ENCODE measurements around the gene KRTAP15-1.

The KRTAP15-1 gene

GRCh38 chr21:30439975-30440374 lies at the start of gene KRTAP15-1:
TSS of gene KRTAP15-1 (plus strand) at chr21:30440275. CDS start at chr21:30440328, 53 bp downstream.
- ATAC-seq (replicated peaks; ENCODE audit: extremely low read depth, poor library complexity, severe bottlenecking), result no peak
- Mint-ChIP-seq H3K4me1 (no peaks in the 10 kb centered on the region), H3K27ac (ENCODE audit: low read depth) (no peak within 1 kb of the TSS)

GRCh38 chr21:30391492-30392025 lies 48.5 kb upstream of the KRTAP15-1 start:
- H3K27ac Mint-ChIP-seq (ENCODE audit: low read depth), result no peak overlapping the region
- peaks cover 2% of the 10 kb centered on the region for H3K36me3 Mint-ChIP-seq (ENCODE audit: insufficient read depth)
- H3K9me3 Mint-ChIP-seq, result peaks cover 11% of the 10 kb centered on the region
- ATAC-seq (replicated peaks; ENCODE audit: extremely low read depth, poor library complexity, severe bottlenecking) (no peak), DNase-seq (ENCODE audit: low spot score in 2 of 2) (no peak)
- no peak overlapping the region for H3K4me3 Mint-ChIP-seq
- H3K27me3 Mint-ChIP-seq, result no peaks in the 10 kb centered on the region
- no peaks in the 10 kb centered on the region for H3K4me1 Mint-ChIP-seq

More at GRCh38 chr21:30439975-30440374, at the start of gene KRTAP15-1:
- no peak for DNase-seq (ENCODE audit: low spot score in 2 of 2)
- Mint-ChIP-seq H3K9me3 (peaks cover 20% of the 10 kb centered on the region), H3K27me3 (no peaks in the 10 kb centered on the region), H3K36me3 (ENCODE audit: insufficient read depth) (peaks cover 2% of the 10 kb centered on the region), H3K4me3 (no peak within 1 kb of the TSS)

GRCh38 chr21:30395731-30396130 lies 44.3 kb upstream of the KRTAP15-1 start, which contains the start of gene KRTAP13-1:
TSS of gene KRTAP13-1 (plus strand) at chr21:30396031. CDS start at chr21:30396087, 56 bp downstream.
- H3K9me3 Mint-ChIP-seq, result peaks cover 10% of the 10 kb centered on the region
- no peak within 1 kb of the TSS for H3K27ac Mint-ChIP-seq (ENCODE audit: low read depth)
- H3K36me3 Mint-ChIP-seq (ENCODE audit: insufficient read depth), result no peaks in the 10 kb centered on the region
- no peak for ATAC-seq (replicated peaks; ENCODE audit: extremely low read depth, poor library complexity, severe bottlenecking)
- no peaks in the 10 kb centered on the region for H3K27me3 Mint-ChIP-seq
- no peaks in the 10 kb centered on the region for H3K4me1 Mint-ChIP-seq
- H3K4me3 Mint-ChIP-seq, result no peak within 1 kb of the TSS
- DNase-seq (ENCODE audit: low spot score in 2 of 2), result no peak

GRCh38 chr21:30408782-30409494 lies 31.1 kb upstream of the KRTAP15-1 start:
- DNase-seq (ENCODE audit: low spot score in 2 of 2) (no peak), ATAC-seq (replicated peaks; ENCODE audit: extremely low read depth, poor library complexity, severe bottlenecking) (no peak)
- Mint-ChIP-seq H3K27ac (ENCODE audit: low read depth) (no peak overlapping the region), H3K4me1 (no peaks in the 10 kb centered on the region), H3K9me3 (peaks cover 12% of the 10 kb centered on the region), H3K4me3 (no peak overlapping the region), H3K36me3 (ENCODE audit: insufficient read depth) (no peaks in the 10 kb centered on the region), H3K27me3 (no peaks in the 10 kb centered on the region)

- H3K9me3 Mint-ChIP-seq, result peaks cover 6% of the 10 kb centered on the region
- H3K4me1 Mint-ChIP-seq, result no peaks in the 10 kb centered on the region
- H3K36me3 Mint-ChIP-seq (ENCODE audit: insufficient read depth), result no peaks in the 10 kb centered on the region
- no peak for DNase-seq (ENCODE audit: low spot score in 2 of 2)
- H3K27ac Mint-ChIP-seq (ENCODE audit: low read depth), result no peak overlapping the region
- H3K27me3 Mint-ChIP-seq, result no peaks in the 10 kb centered on the region
- ATAC-seq (replicated peaks; ENCODE audit: extremely low read depth, poor library complexity, severe bottlenecking), result no peak
- no peak overlapping the region for H3K4me3 Mint-ChIP-seq
Measured at GRCh38 chr21:30415993-30416392, 24.1 kb upstream of the KRTAP15-1 start.

- H3K4me1 Mint-ChIP-seq, result no peaks in the 10 kb centered on the region
- ATAC-seq (replicated peaks; ENCODE audit: extremely low read depth, poor library complexity, severe bottlenecking), result no peak
Measured at GRCh38 chr21:30425826-30426225, 14.2 kb upstream of the KRTAP15-1 start, which contains the start of gene KRTAP13-3. TSS of gene KRTAP13-3 (minus strand) at chr21:30425926. CDS start at chr21:30425912, 14 bp downstream.

GRCh38 chr21:30426731-30427130 lies 13.3 kb upstream of the KRTAP15-1 start:
- Mint-ChIP-seq H3K4me1 (no peaks in the 10 kb centered on the region), H3K27me3 (no peaks in the 10 kb centered on the region), H3K36me3 (ENCODE audit: insufficient read depth) (no peaks in the 10 kb centered on the region), H3K4me3 (no peak overlapping the region), H3K9me3 (peaks cover 17% of the 10 kb centered on the region), H3K27ac (ENCODE audit: low read depth) (no peak overlapping the region)
- DNase-seq (ENCODE audit: low spot score in 2 of 2) (no peak), ATAC-seq (replicated peaks; ENCODE audit: extremely low read depth, poor library complexity, severe bottlenecking) (no peak)

More at GRCh38 chr21:30425826-30426225, 14.2 kb upstream of the KRTAP15-1 start, which contains the start of gene KRTAP13-3:
- Mint-ChIP-seq H3K9me3 (peaks cover 17% of the 10 kb centered on the region), H3K36me3 (ENCODE audit: insufficient read depth) (no peaks in the 10 kb centered on the region), H3K27ac (ENCODE audit: low read depth) (no peak within 1 kb of the TSS), H3K27me3 (no peaks in the 10 kb centered on the region), H3K4me3 (no peak within 1 kb of the TSS)
- no peak for DNase-seq (ENCODE audit: low spot score in 2 of 2)

GRCh38 chr21:30430170-30430655 lies 9.9 kb upstream of the KRTAP15-1 start, which contains the start of gene KRTAP13-4:
TSS of gene KRTAP13-4 (plus strand) at chr21:30430220. CDS start at chr21:30430276, 56 bp downstream.
- H3K4me1 Mint-ChIP-seq, result no peaks in the 10 kb centered on the region
- H3K27me3 Mint-ChIP-seq, result no peaks in the 10 kb centered on the region
- H3K4me3 Mint-ChIP-seq, result no peak within 1 kb of the TSS
- ATAC-seq (replicated peaks; ENCODE audit: extremely low read depth, poor library complexity, severe bottlenecking) (no peak), DNase-seq (ENCODE audit: low spot score in 2 of 2) (no peak)
- no peak within 1 kb of the TSS for H3K27ac Mint-ChIP-seq (ENCODE audit: low read depth)
- no peaks in the 10 kb centered on the region for H3K36me3 Mint-ChIP-seq (ENCODE audit: insufficient read depth)
- H3K9me3 Mint-ChIP-seq, result peaks cover 17% of the 10 kb centered on the region

GRCh38 chr21:30434033-30434631 lies 5.9 kb upstream of the KRTAP15-1 start:
- Mint-ChIP-seq H3K9me3 (peaks cover 16% of the 10 kb centered on the region), H3K27me3 (no peaks in the 10 kb centered on the region), H3K27ac (ENCODE audit: low read depth) (no peak overlapping the region), H3K36me3 (ENCODE audit: insufficient read depth) (no peaks in the 10 kb centered on the region), H3K4me1 (no peaks in the 10 kb centered on the region), H3K4me3 (no peak overlapping the region)
- ATAC-seq (replicated peaks; ENCODE audit: extremely low read depth, poor library complexity, severe bottlenecking) (no peak), DNase-seq (ENCODE audit: low spot score in 2 of 2) (no peak)

GRCh38 chr21:30437010-30437565 lies 3.0 kb upstream of the KRTAP15-1 start:
- ATAC-seq (replicated peaks; ENCODE audit: extremely low read depth, poor library complexity, severe bottlenecking), result no peak
- Mint-ChIP-seq H3K36me3 (ENCODE audit: insufficient read depth) (peaks cover 2% of the 10 kb centered on the region), H3K27me3 (no peaks in the 10 kb centered on the region), H3K4me3 (no peak overlapping the region), H3K4me1 (no peaks in the 10 kb centered on the region), H3K9me3 (peaks cover 20% of the 10 kb centered on the region), H3K27ac (ENCODE audit: low read depth) (no peak overlapping the region)
- DNase-seq (ENCODE audit: low spot score in 2 of 2), result no peak

- Mint-ChIP-seq H3K4me1 (no peaks in the 10 kb centered on the region), H3K4me3 (no peak overlapping the region), H3K36me3 (ENCODE audit: insufficient read depth) (peaks cover 2% of the 10 kb centered on the region), H3K27ac (ENCODE audit: low read depth) (no peak overlapping the region), H3K9me3 (peaks cover 14% of the 10 kb centered on the region), H3K27me3 (no peaks in the 10 kb centered on the region)
- DNase-seq (ENCODE audit: low spot score in 2 of 2), result no peak
- ATAC-seq (replicated peaks; ENCODE audit: extremely low read depth, poor library complexity, severe bottlenecking), result no peak
Measured at GRCh38 chr21:30443226-30443625, 3.2 kb downstream of the KRTAP15-1 start.

GRCh38 chr21:30444204-30444603 lies 4.1 kb downstream of the KRTAP15-1 start:
- H3K27ac Mint-ChIP-seq (ENCODE audit: low read depth), result no peak overlapping the region
- ATAC-seq (replicated peaks; ENCODE audit: extremely low read depth, poor library complexity, severe bottlenecking) (no peak), DNase-seq (ENCODE audit: low spot score in 2 of 2) (no peak)
- peaks cover 15% of the 10 kb centered on the region for H3K9me3 Mint-ChIP-seq
- H3K36me3 Mint-ChIP-seq (ENCODE audit: insufficient read depth), result peaks cover 2% of the 10 kb centered on the region
- H3K4me1 Mint-ChIP-seq, result no peaks in the 10 kb centered on the region
- H3K4me3 Mint-ChIP-seq, result no peak overlapping the region
- H3K27me3 Mint-ChIP-seq, result no peaks in the 10 kb centered on the region

All from central memory CD8-positive, alpha-beta T cell (primary cell).